ENCODE measurements around the gene AJAP1. TPM values are rescaled to one million over a fixed set of nuclear protein-coding genes. Genes with fewer than 3 reads are reported as not detected.

AJAP1 gene
- total and polyA plus RNA-seq, 2 of the 13 experiments (the other 11 are each of a cell fraction or from before 2014, with no cell fraction given), result not detected

GRCh38 chr1:4690951-4691675, 36.7 kb downstream of the AJAP1 start:
- Histone ChIP-seq H4K20me1 (ENCODE audit: insufficient read depth, low read length) (no peaks in the 10 kb centered on the region), H3K4me2 (ENCODE audit: low read depth, low read length) (no peak overlapping the region), H3K79me2 (ENCODE audit: insufficient read depth, low read length) (no peaks in the 10 kb centered on the region), H3K4me1 (ENCODE audit: insufficient read depth, low read length) (no peaks in the 10 kb centered on the region), H3K27ac (ENCODE audit: extremely low read length, insufficient read depth, low read length) (no peak overlapping the region), H3K9me3 (ENCODE audit: low read length) (no peaks in the 10 kb centered on the region), H3K27me3 (ENCODE audit: control insufficient read depth in 1 of 2, insufficient read depth in 2 of 2, low read length in 2 of 2) (peaks cover 1 to 3% of the 10 kb centered on the region in 2 experiments; a peak in 3 of 5 replicates), H3K9ac (ENCODE audit: insufficient read depth, low read depth, low read length) (no peak overlapping the region), H3K4me3 (replicated peaks in 1 of 3; ENCODE audit: insufficient read depth in 1 of 3, low read depth in 2 of 3, low read length in 3 of 3) (no peak overlapping the region), H3K36me3 (replicated peaks in 1 of 2; ENCODE audit: control insufficient read depth in 1 of 2, insufficient read depth in 2 of 2, low read length in 2 of 2) (no peaks in the 10 kb centered on the region), H2AFZ (ENCODE audit: low read length) (no peak overlapping the region)
- ATAC-seq, result peak; percentile 29
- no peak for FAIRE-seq
- intact Hi-C loops (cut with micrococcal nuclease; ENCODE audit: unreplicated experiment), result no loop called here
- TF ChIP-seq MAFF (IDR thresholded peaks at IDR 0.05; ENCODE audit: low read depth, low read length) (no peak), KDM6A (CRISPR knock-in tag; IDR thresholded peaks at IDR 0.05; ENCODE audit: low read depth) (no peak), ARID5B (CRISPR knock-in tag; IDR thresholded peaks at IDR 0.05) (no peak), DRAP1 (CRISPR knock-in tag; IDR thresholded peaks at IDR 0.05) (no peak), MED1 (CRISPR knock-in tag; IDR thresholded peaks at IDR 0.05) (no peak), JDP2 (CRISPR knock-in tag; IDR thresholded peaks at IDR 0.05; ENCODE audit: borderline replicate concordance) (no peak), DMTF1 (CRISPR knock-in tag; IDR thresholded peaks at IDR 0.05) (no peak), PAXIP1 (CRISPR knock-in tag; conservative IDR thresholded peaks at IDR 0.05) (no peak), NCOR1 (IDR thresholded peaks at IDR 0.05; ENCODE audit: borderline replicate concordance, low read length) (no peak), ZFP90 (CRISPR knock-in tag; IDR thresholded peaks at IDR 0.05; ENCODE audit: borderline replicate concordance) (no peak), SRY (CRISPR knock-in tag; IDR thresholded peaks at IDR 0.05) (no peak), SCMH1 (CRISPR knock-in tag; IDR thresholded peaks at IDR 0.05; ENCODE audit: borderline replicate concordance) (no peak), ATM (IDR thresholded peaks at IDR 0.05; ENCODE audit: borderline replicate concordance) (no peak), ZNF7 (CRISPR knock-in tag; IDR thresholded peaks at IDR 0.05) (no peak)
- ChIA-PET POLR2A (no interaction called here), CTCF (ENCODE audit: low intra/inter-chr PET ratio, low total read pairs) (no interaction called here)
- WGBS (ENCODE audit: low lambda C conversion rate), result 39% methylated on average over 4 of the region's 19 CpGs
- in situ Hi-C loops (cut with HindIII; ENCODE audit: extremely low pct_ligation_motif_present, low pct_unique_long_range_greater_than_20kb), result no loop called here
- DNase-seq (ENCODE audit: low spot score), result no peak
- BruUV-seq (replicated peaks), result no TSS peak
